GM18909 (cell line): ENCODE data around the gene ALX4.

Experiments
- ATAC-seq: cut with Tn5 transposase; IDR thresholded peaks from one replicate; pipeline ENCODE4 v1.9.1; 2021; ENCODE audit warnings: mild to moderate bottlenecking; ENCODE audit not compliant: unreplicated experiment, poor library complexity

Gene ALX4

GRCh38 chr11:44221456-44221855, 88.5 kb downstream of the ALX4 start:
- ATAC-seq: no peak

- no peak for ATAC-seq
Measured at GRCh38 chr11:44219830-44220796, 89.8 kb downstream of the ALX4 start.

- ATAC-seq: no peak
Measured at GRCh38 chr11:44217432-44217831, 92.5 kb downstream of the ALX4 start.

GRCh38 chr11:44213148-44213547, 96.8 kb downstream of the ALX4 start:
- no peak for ATAC-seq

GRCh38 chr11:44212128-44212527, 97.8 kb downstream of the ALX4 start:
- no peak for ATAC-seq
